Activated CD8-positive, alpha-beta memory T cell treated with anti-CD3 and anti-CD28 coated beads, Interleukin-2, amount 10 ng/mL, durations not matched to agents 7 days and 5 days (primary cell): ENCODE measurements around the gene DNAJC13. TPM values are rescaled to one million over a fixed set of nuclear protein-coding genes. Genes with fewer than 3 reads are reported as not detected.
A peak's percentile ranks its signal among the peaks of the same experiment; 100 is the strongest.
"Not testable (repeated sequence)": the region's sequence is repeated elsewhere in the genome, so short reads cannot be mapped to it uniquely, and the experiment has no call there.

Experiments
- ATAC-seq: fragments of 150-1000 bp; cut with Tn5 transposase; one replicate; pipeline ENCODE4 v1.10.0; 2021; ENCODE audit warnings: moderate library complexity
- CTCF ChIA-PET: fragments of 350-600 bp; sonication (Branson Sonifier 250); formaldehyde crosslinking; loops from one replicate; lab custom pipeline; 2021; ENCODE audit warnings: antibody characterized with exemption; lab: Charles Lee
- DNase-seq: peaks from one replicate; pipeline ENCODE4 v3.0.0-alpha.2; 2020
- H3K27ac Mint-ChIP-seq: one replicate; pipeline ENCODE4 v1.8.0; 2021; ENCODE audit warnings: mild to moderate bottlenecking, mixed read lengths
- H3K27me3 Mint-ChIP-seq: one replicate; pipeline ENCODE4 v1.8.0; 2021; ENCODE audit warnings: mixed read lengths
- H3K36me3 Mint-ChIP-seq: one replicate; pipeline ENCODE4 v1.8.0; 2021; ENCODE audit warnings: mild to moderate bottlenecking, mixed read lengths
- H3K4me1 Mint-ChIP-seq: one replicate; pipeline ENCODE4 v1.8.0; 2021; ENCODE audit warnings: mixed read lengths
- H3K4me3 Mint-ChIP-seq: one replicate; pipeline ENCODE4 v1.8.0; 2021; ENCODE audit warnings: mild to moderate bottlenecking, moderate library complexity, mixed read lengths
- H3K9me3 Mint-ChIP-seq: one replicate; pipeline ENCODE4 v1.8.0; 2022; ENCODE audit warnings: low read depth, mixed read lengths
- total RNA-seq, 2 experiments: library from RNA; stranded (reverse); gene quantifications; one replicate each; pipeline ENCODE4 v1.2.3, GENCODE V29; 2021

Gene DNAJC13
- 10 to 100 TPM; 39.3 to 40.1 TPM for total RNA-seq

GRCh38 chr3:132416807-132417694, at the start of gene DNAJC13:
Gene DNAJC13, plus strand, starts transcription at chr3:132417502. Its CDS starts 17,049 bp downstream, at chr3:132434551.
- peaks cover 18% of the 10 kb centered on the region for H3K36me3 Mint-ChIP-seq
- DNase-seq (peak; percentile 95), ATAC-seq (peak; percentile 95)
- no peaks in the 10 kb centered on the region for H3K27me3 Mint-ChIP-seq
- CTCF ChIA-PET, result interaction anchor here (1.1 to 1.5 kb wide), 3 partner anchors 16 to 1242 kb away, joined by 3 read pairs; no protein-coding TSS in a partner anchor
- peaks cover 33% of the 10 kb centered on the region for H3K4me1 Mint-ChIP-seq
- peak within 1 kb of the TSS; percentile 98 for H3K4me3 Mint-ChIP-seq
- H3K27ac Mint-ChIP-seq, result peak within 1 kb of the TSS; percentile 96
- no peaks in the 10 kb centered on the region for H3K9me3 Mint-ChIP-seq

- CTCF ChIA-PET, result no interaction called here
Observed at GRCh38 chr3:132368515-132368914, 48.8 kb upstream of the DNAJC13 start.

GRCh38 chr3:132368962-132369361, 48.3 kb upstream of the DNAJC13 start:
- H3K27me3 Mint-ChIP-seq, result peaks cover 21% of the 10 kb centered on the region
- no peak overlapping the region for H3K27ac Mint-ChIP-seq
- no peaks in the 10 kb centered on the region for H3K36me3 Mint-ChIP-seq
- H3K4me3 Mint-ChIP-seq, result no peak overlapping the region
- no peak for DNase-seq
- H3K4me1 Mint-ChIP-seq, result no peaks in the 10 kb centered on the region
- ATAC-seq, result no peak
- no peaks in the 10 kb centered on the region for H3K9me3 Mint-ChIP-seq
- CTCF ChIA-PET, result no interaction called here

More at GRCh38 chr3:132368515-132368914, 48.8 kb upstream of the DNAJC13 start:
- Mint-ChIP-seq H3K27me3 (peaks cover 21% of the 10 kb centered on the region), H3K36me3 (no peaks in the 10 kb centered on the region), H3K27ac (no peak overlapping the region), H3K4me3 (no peak overlapping the region), H3K9me3 (no peaks in the 10 kb centered on the region), H3K4me1 (no peaks in the 10 kb centered on the region)
- no peak for ATAC-seq
- no peak for DNase-seq

GRCh38 chr3:132376945-132377354, 40.4 kb upstream of the DNAJC13 start:
- ATAC-seq, CTCF ChIA-PET, H3K36me3 Mint-ChIP-seq, H3K4me1 Mint-ChIP-seq, H3K9me3 Mint-ChIP-seq, H3K4me3 Mint-ChIP-seq, DNase-seq, H3K27ac Mint-ChIP-seq: not testable (repeated sequence)
- H3K27me3 Mint-ChIP-seq, result peaks cover 25% of the 10 kb centered on the region

- DNase-seq (no peak), ATAC-seq (no peak)
- no peaks in the 10 kb centered on the region for H3K9me3 Mint-ChIP-seq
- no peak overlapping the region for H3K4me3 Mint-ChIP-seq
- no peaks in the 10 kb centered on the region for H3K36me3 Mint-ChIP-seq
- CTCF ChIA-PET, result no interaction called here
- no peak overlapping the region for H3K27ac Mint-ChIP-seq
- H3K27me3 Mint-ChIP-seq, result peaks cover 25% of the 10 kb centered on the region
- H3K4me1 Mint-ChIP-seq, result no peaks in the 10 kb centered on the region
Observed at GRCh38 chr3:132378048-132378762, 39.1 kb upstream of the DNAJC13 start.

GRCh38 chr3:132378846-132379245, 38.5 kb upstream of the DNAJC13 start:
- CTCF ChIA-PET, result no interaction called here
- Mint-ChIP-seq H3K27me3 (peaks cover 25% of the 10 kb centered on the region), H3K27ac (no peak overlapping the region), H3K36me3 (no peaks in the 10 kb centered on the region), H3K4me3 (no peak overlapping the region), H3K9me3 (no peaks in the 10 kb centered on the region), H3K4me1 (no peaks in the 10 kb centered on the region)
- DNase-seq (no peak), ATAC-seq (no peak)

GRCh38 chr3:132380920-132381319, 36.4 kb upstream of the DNAJC13 start:
- Mint-ChIP-seq H3K27me3 (peaks cover 25% of the 10 kb centered on the region), H3K9me3 (no peaks in the 10 kb centered on the region), H3K4me3 (no peak overlapping the region), H3K27ac (no peak overlapping the region), H3K4me1 (no peaks in the 10 kb centered on the region), H3K36me3 (no peaks in the 10 kb centered on the region)
- ATAC-seq (no peak), DNase-seq (no peak)
- CTCF ChIA-PET, result no interaction called here

GRCh38 chr3:132381348-132381944, 35.9 kb upstream of the DNAJC13 start:
- H3K9me3 Mint-ChIP-seq, result no peaks in the 10 kb centered on the region
- no peak for ATAC-seq
- H3K27me3 Mint-ChIP-seq, result peaks cover 25% of the 10 kb centered on the region
- CTCF ChIA-PET, result no interaction called here
- no peaks in the 10 kb centered on the region for H3K36me3 Mint-ChIP-seq
- no peak overlapping the region for H3K4me3 Mint-ChIP-seq
- DNase-seq, result no peak
- no peaks in the 10 kb centered on the region for H3K4me1 Mint-ChIP-seq
- H3K27ac Mint-ChIP-seq, result no peak overlapping the region

GRCh38 chr3:132382267-132382666, 35.0 kb upstream of the DNAJC13 start:
- CTCF ChIA-PET, result no interaction called here
- Mint-ChIP-seq H3K9me3 (no peaks in the 10 kb centered on the region), H3K4me3 (no peak overlapping the region), H3K4me1 (no peaks in the 10 kb centered on the region), H3K36me3 (no peaks in the 10 kb centered on the region), H3K27ac (no peak overlapping the region), H3K27me3 (peaks cover 28% of the 10 kb centered on the region)
- no peak for DNase-seq
- ATAC-seq, result no peak

GRCh38 chr3:132382688-132383194, 34.6 kb upstream of the DNAJC13 start:
- no peak overlapping the region for H3K27ac Mint-ChIP-seq
- H3K36me3 Mint-ChIP-seq, result no peaks in the 10 kb centered on the region
- ATAC-seq (no peak), DNase-seq (no peak)
- peaks cover 27% of the 10 kb centered on the region for H3K27me3 Mint-ChIP-seq
- CTCF ChIA-PET, result no interaction called here
- H3K4me1 Mint-ChIP-seq, result no peaks in the 10 kb centered on the region
- H3K9me3 Mint-ChIP-seq, result no peaks in the 10 kb centered on the region
- no peak overlapping the region for H3K4me3 Mint-ChIP-seq

- CTCF ChIA-PET, result no interaction called here
- no peak for ATAC-seq
- DNase-seq, result no peak
- H3K4me3 Mint-ChIP-seq, result no peak overlapping the region
- no peaks in the 10 kb centered on the region for H3K36me3 Mint-ChIP-seq
- H3K9me3 Mint-ChIP-seq, result no peaks in the 10 kb centered on the region
- H3K4me1 Mint-ChIP-seq, result no peaks in the 10 kb centered on the region
- peaks cover 6% of the 10 kb centered on the region for H3K27me3 Mint-ChIP-seq
- no peak overlapping the region for H3K27ac Mint-ChIP-seq
Observed at GRCh38 chr3:132386259-132386658, 31.0 kb upstream of the DNAJC13 start.

GRCh38 chr3:132392675-132393074, 24.6 kb upstream of the DNAJC13 start:
- H3K9me3 Mint-ChIP-seq, ATAC-seq, CTCF ChIA-PET, H3K4me1 Mint-ChIP-seq, DNase-seq, H3K4me3 Mint-ChIP-seq, H3K27ac Mint-ChIP-seq, H3K36me3 Mint-ChIP-seq, H3K27me3 Mint-ChIP-seq: not testable (repeated sequence)

GRCh38 chr3:132394320-132394719, 23.0 kb upstream of the DNAJC13 start:
- Mint-ChIP-seq H3K4me3 (no peak overlapping the region), H3K4me1 (no peaks in the 10 kb centered on the region), H3K27ac (no peak overlapping the region), H3K9me3 (no peaks in the 10 kb centered on the region), H3K27me3 (peaks cover 12% of the 10 kb centered on the region), H3K36me3 (no peaks in the 10 kb centered on the region)
- ATAC-seq (no peak), DNase-seq (no peak)
- CTCF ChIA-PET, result no interaction called here
